HepG2 (cell line): ENCODE data around the gene TARM1. TPM values are rescaled to one million over a fixed set of nuclear protein-coding genes. Genes with fewer than 3 reads are reported as not detected.

ENCODE experiments used
- ATRX ChIP-seq: sonication (generic); formaldehyde crosslinking; IDR thresholded peaks from 2 replicates; pipeline ENCODE4 v1.4.0; 2020; ENCODE audit warnings: missing genetic modification reagents, borderline replicate concordance
- FOXA1 ChIP-seq, 2 experiments: fragments of 450-650 bp in 1 of 2; sonication (generic) in 1 of 2; formaldehyde crosslinking in 1 of 2; IDR thresholded peaks; 2 replicates each; pipeline versions ENCODE4 v1.4.0 to v1.6.1; 2016 to 2020; ENCODE audit warnings: missing genetic modification reagents in 1 of 2
- FOXK1 ChIP-seq: sonication (generic); formaldehyde crosslinking; IDR thresholded peaks from 2 replicates; pipeline ENCODE4 v1.4.0; 2020; ENCODE audit warnings: low read depth, missing genetic modification reagents, borderline replicate concordance
- HIVEP1 ChIP-seq: sonication (generic); formaldehyde crosslinking; IDR thresholded peaks from 2 replicates; pipeline ENCODE4 v1.4.0; 2020; ENCODE audit warnings: mild to moderate bottlenecking, missing genetic modification reagents
- IKZF4 ChIP-seq: sonication (generic); formaldehyde crosslinking; IDR thresholded peaks from 2 replicates; pipeline ENCODE4 v1.5.1; 2020; ENCODE audit warnings: borderline replicate concordance, mild to moderate bottlenecking, low read depth, missing genetic modification reagents; ENCODE audit errors: not compliant biosample characterization
- KAT8 ChIP-seq: IDR thresholded peaks from 2 replicates; pipeline ENCODE4 v1.6.1; 2016; ENCODE audit warnings: missing genetic modification reagents, missing compliant biosample characterization
- KDM4B ChIP-seq: sonication (generic); formaldehyde crosslinking; IDR thresholded peaks from 2 replicates; pipeline ENCODE4 v1.4.0; 2020; ENCODE audit warnings: missing genetic modification reagents
- LCORL ChIP-seq, 2 experiments: fragments of 450-650 bp in 1 of 2; sonication (generic) in 1 of 2; formaldehyde crosslinking in 1 of 2; IDR thresholded peaks; 2 replicates each; pipeline versions ENCODE4 v1.5.0 to v1.6.1; 2017 to 2020; ENCODE audit warnings: antibody characterized with exemption in 1 of 2, missing genetic modification reagents in 1 of 2
- NFYC ChIP-seq: IDR thresholded peaks from 2 replicates; pipeline ENCODE4 v1.6.1; 2016; ENCODE audit warnings: missing genetic modification reagents, missing compliant biosample characterization
- NR3C1 ChIP-seq: sonication (generic); formaldehyde crosslinking; IDR thresholded peaks from 2 replicates; pipeline ENCODE4 v1.4.0; 2020; ENCODE audit warnings: missing genetic modification reagents
- POLR2AphosphoS5 ChIP-seq: IDR thresholded peaks from 2 replicates; pipeline ENCODE4 v1.6.1; 2012; ENCODE audit warnings: low read depth, low read length
- SMYD3 ChIP-seq: sonication (generic); formaldehyde crosslinking; IDR thresholded peaks from 2 replicates; pipeline ENCODE4 v1.8.1; 2023; ENCODE audit warnings: mild to moderate bottlenecking, missing genetic modification reagents
- ZNF329 ChIP-seq: sonication (generic); formaldehyde crosslinking; IDR thresholded peaks from 2 replicates; pipeline ENCODE4 v1.9.0; 2021; ENCODE audit warnings: low read depth, mild to moderate bottlenecking, missing genetic modification reagents
- ZNF547 ChIP-seq: sonication (generic); formaldehyde crosslinking; IDR thresholded peaks from 2 replicates; pipeline ENCODE4 v1.5.1; 2020; ENCODE audit warnings: mild to moderate bottlenecking, missing genetic modification reagents
- ZSCAN30 ChIP-seq: sonication (generic); formaldehyde crosslinking; IDR thresholded peaks from 2 replicates; pipeline ENCODE4 v1.5.0; 2020; ENCODE audit warnings: mild to moderate bottlenecking, missing genetic modification reagents
- polyA plus RNA-seq, 8 experiments: library from polyadenylated mRNA; depleted of rRNA in 3 of 8; stranded (reverse) in 7 of 8; unstranded in 1 of 8; fragments of >200 nt; fragmentation: Illumina TruSeq in 4 of 8; extraction: Trizol in 4 of 8; gene quantifications; 2 replicates each; pipeline versions ENCODE4 v1.2.1 to v1.2.3, GENCODE V29; 2011 to 2016; ENCODE audit warnings: low read depth in 4 of 8, missing spikeins in 1 of 8, mixed read lengths in 1 of 8; ENCODE audit not compliant: insufficient read depth in 1 of 8
- total RNA-seq, 5 experiments: library from RNA; depleted of rRNA; stranded (reverse); fragments of >200 nt; fragmentation: Illumina TruSeq; extraction: Trizol; gene quantifications; 2 replicates each; pipeline ENCODE4 v1.2.3, GENCODE V29; 2016; ENCODE audit warnings: low read depth in 1 of 5
- TF ChIP-seq, protein P1 (sequence below): sonication (generic); formaldehyde crosslinking; IDR thresholded peaks from 2 replicates; pipeline ENCODE4 v1.9.0; 2022; ENCODE audit warnings: missing genetic modification reagents, mild to moderate bottlenecking, borderline replicate concordance
- TF ChIP-seq, protein P2 (sequence below): sonication (generic); formaldehyde crosslinking; IDR thresholded peaks from 2 replicates; pipeline ENCODE4 v1.5.0; 2020; ENCODE audit warnings: mild to moderate bottlenecking, missing genetic modification reagents, borderline replicate concordance
- TF ChIP-seq, protein P3 (sequence below): sonication (generic); formaldehyde crosslinking; IDR thresholded peaks from 2 replicates; pipeline ENCODE4 v1.4.0; 2020; ENCODE audit warnings: missing genetic modification reagents

Gene TARM1
- total and polyA plus RNA-seq, 2 of the 13 experiments (the other 11 are each of a cell fraction or from before 2014, with no cell fraction given) = not detected

DNA sequence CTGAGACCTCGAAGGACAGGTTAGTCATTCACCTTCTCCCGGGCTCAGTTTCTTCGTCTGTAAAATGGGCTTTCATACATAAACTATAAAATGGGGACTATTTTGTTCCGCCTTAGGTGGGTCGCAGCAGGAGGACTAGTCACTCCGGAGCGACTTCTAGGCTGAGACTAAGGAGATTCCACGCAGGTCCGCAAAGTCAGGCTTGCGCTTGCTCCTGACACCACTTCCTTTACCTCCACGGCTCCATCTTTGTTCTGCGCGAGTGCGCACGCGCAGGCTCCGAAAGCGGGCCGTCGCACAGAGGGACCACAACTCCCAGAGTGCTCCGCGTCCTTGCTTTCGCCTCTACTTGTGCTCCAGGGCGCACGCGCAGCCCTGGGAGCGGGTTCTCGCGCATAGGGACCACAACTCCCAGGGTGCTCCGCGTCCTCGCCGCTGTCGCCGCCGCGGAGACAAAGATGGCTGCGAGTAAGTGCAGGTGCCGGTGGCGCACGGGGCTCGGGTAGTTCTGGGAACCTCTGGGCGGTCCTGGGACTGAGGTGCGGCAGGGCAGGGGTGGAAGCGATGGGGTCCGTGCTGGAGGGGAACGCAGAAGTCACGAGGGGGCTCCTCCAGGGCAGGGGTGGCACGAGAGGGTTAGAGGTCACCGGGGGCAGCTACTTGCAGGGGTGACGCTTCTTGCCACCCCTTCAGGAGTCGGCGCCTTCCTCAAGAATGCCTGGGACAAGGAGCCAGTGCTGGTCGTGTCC is 21.4 kb upstream of the TARM1 start, which contains the start of gene NDUFA3 (continued):
- TF ChIP-seq ZSCAN30 (CRISPR knock-in tag) (no peak), NFYC (CRISPR knock-in tag) (peak; percentile 68), ZNF329 (CRISPR knock-in tag) (no peak), ZNF547 (CRISPR knock-in tag) (peak; percentile 68; the same call in 1 of the 2 replicates), NR3C1 (no peak), KAT8 (CRISPR knock-in tag) (peak; percentile 92), SMYD3 (CRISPR knock-in tag) (no peak), ATRX (CRISPR knock-in tag) (no peak), KDM4B (CRISPR knock-in tag) (peak; percentile 25; the same call in 1 of the 2 replicates), FOXK1 (CRISPR knock-in tag) (peak; percentile 85; the same call in 1 of the 2 replicates), FOXA1 (IDR thresholded peaks at IDR 0.05) (no peak), FOXA1 (CRISPR knock-in tag; IDR thresholded peaks at IDR 0.05) (no peak), LCORL (IDR thresholded peaks at IDR 0.05) (no peak), LCORL (CRISPR knock-in tag; IDR thresholded peaks at IDR 0.05) (peak; percentile 75; the same call in 1 of the 2 replicates), HIVEP1 (CRISPR knock-in tag) (peak; percentile 80), POLR2AphosphoS5 (peak; percentile 90), IKZF4 (CRISPR knock-in tag) (no peak)
- TF ChIP-seq, protein P1, sequence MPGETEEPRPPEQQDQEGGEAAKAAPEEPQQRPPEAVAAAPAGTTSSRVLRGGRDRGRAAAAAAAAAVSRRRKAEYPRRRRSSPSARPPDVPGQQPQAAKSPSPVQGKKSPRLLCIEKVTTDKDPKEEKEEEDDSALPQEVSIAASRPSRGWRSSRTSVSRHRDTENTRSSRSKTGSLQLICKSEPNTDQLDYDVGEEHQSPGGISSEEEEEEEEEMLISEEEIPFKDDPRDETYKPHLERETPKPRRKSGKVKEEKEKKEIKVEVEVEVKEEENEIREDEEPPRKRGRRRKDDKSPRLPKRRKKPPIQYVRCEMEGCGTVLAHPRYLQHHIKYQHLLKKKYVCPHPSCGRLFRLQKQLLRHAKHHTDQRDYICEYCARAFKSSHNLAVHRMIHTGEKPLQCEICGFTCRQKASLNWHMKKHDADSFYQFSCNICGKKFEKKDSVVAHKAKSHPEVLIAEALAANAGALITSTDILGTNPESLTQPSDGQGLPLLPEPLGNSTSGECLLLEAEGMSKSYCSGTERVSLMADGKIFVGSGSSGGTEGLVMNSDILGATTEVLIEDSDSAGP = peak; percentile 90; the same call in 1 of the 2 replicates
- TF ChIP-seq, protein P2, sequence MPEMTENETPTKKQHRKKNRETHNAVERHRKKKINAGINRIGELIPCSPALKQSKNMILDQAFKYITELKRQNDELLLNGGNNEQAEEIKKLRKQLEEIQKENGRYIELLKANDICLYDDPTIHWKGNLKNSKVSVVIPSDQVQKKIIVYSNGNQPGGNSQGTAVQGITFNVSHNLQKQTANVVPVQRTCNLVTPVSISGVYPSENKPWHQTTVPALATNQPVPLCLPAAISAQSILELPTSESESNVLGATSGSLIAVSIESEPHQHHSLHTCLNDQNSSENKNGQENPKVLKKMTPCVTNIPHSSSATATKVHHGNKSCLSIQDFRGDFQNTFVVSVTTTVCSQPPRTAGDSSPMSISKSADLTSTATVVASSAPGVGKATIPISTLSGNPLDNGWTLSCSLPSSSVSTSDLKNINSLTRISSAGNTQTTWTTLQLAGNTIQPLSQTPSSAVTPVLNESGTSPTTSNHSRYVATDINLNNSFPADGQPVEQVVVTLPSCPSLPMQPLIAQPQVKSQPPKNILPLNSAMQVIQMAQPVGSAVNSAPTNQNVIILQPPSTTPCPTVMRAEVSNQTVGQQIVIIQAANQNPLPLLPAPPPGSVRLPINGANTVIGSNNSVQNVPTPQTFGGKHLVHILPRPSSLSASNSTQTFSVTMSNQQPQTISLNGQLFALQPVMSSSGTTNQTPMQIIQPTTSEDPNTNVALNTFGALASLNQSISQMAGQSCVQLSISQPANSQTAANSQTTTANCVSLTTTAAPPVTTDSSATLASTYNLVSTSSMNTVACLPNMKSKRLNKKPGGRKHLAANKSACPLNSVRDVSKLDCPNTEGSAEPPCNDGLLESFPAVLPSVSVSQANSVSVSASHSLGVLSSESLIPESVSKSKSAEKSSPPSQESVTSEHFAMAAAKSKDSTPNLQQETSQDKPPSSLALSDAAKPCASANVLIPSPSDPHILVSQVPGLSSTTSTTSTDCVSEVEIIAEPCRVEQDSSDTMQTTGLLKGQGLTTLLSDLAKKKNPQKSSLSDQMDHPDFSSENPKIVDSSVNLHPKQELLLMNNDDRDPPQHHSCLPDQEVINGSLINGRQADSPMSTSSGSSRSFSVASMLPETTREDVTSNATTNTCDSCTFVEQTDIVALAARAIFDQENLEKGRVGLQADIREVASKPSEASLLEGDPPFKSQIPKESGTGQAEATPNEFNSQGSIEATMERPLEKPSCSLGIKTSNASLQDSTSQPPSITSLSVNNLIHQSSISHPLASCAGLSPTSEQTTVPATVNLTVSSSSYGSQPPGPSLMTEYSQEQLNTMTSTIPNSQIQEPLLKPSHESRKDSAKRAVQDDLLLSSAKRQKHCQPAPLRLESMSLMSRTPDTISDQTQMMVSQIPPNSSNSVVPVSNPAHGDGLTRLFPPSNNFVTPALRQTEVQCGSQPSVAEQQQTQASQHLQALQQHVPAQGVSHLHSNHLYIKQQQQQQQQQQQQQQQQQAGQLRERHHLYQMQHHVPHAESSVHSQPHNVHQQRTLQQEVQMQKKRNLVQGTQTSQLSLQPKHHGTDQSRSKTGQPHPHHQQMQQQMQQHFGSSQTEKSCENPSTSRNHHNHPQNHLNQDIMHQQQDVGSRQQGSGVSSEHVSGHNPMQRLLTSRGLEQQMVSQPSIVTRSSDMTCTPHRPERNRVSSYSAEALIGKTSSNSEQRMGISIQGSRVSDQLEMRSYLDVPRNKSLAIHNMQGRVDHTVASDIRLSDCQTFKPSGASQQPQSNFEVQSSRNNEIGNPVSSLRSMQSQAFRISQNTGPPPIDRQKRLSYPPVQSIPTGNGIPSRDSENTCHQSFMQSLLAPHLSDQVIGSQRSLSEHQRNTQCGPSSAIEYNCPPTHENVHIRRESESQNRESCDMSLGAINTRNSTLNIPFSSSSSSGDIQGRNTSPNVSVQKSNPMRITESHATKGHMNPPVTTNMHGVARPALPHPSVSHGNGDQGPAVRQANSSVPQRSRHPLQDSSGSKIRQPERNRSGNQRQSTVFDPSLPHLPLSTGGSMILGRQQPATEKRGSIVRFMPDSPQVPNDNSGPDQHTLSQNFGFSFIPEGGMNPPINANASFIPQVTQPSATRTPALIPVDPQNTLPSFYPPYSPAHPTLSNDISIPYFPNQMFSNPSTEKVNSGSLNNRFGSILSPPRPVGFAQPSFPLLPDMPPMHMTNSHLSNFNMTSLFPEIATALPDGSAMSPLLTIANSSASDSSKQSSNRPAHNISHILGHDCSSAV (CRISPR knock-in tag) = no peak
- TF ChIP-seq, protein P3, sequence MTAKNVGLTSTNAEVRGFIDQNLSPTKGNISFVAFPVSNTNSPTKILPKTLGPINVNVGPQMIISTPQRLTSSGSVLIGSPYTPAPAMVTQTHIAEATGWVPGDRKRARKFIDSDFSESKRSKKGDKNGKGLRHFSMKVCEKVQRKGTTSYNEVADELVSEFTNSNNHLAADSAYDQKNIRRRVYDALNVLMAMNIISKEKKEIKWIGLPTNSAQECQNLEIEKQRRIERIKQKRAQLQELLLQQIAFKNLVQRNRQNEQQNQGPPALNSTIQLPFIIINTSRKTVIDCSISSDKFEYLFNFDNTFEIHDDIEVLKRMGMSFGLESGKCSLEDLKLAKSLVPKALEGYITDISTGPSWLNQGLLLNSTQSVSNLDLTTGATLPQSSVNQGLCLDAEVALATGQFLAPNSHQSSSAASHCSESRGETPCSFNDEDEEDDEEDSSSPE (CRISPR knock-in tag) = peak; percentile 62
